ENCODE results near the gene STXBP4.

STXBP4 gene

GRCh38 chr17:54971901-54972300 is 3.3 kb downstream of the STXBP4 start:
- no peak for DNase-seq

GRCh38 chr17:54972406-54973138 is 4.0 kb downstream of the STXBP4 start:
- DNase-seq: no peak

- no peak for DNase-seq
Observed at GRCh38 chr17:54974759-54975158, 6.2 kb downstream of the STXBP4 start.

- no peak for DNase-seq
Observed at GRCh38 chr17:54976316-54976715, 7.8 kb downstream of the STXBP4 start.

GRCh38 chr17:54977744-54978143 is 9.2 kb downstream of the STXBP4 start:
- no peak for DNase-seq

- no peak for DNase-seq
Observed at GRCh38 chr17:54979657-54980056, 11.1 kb downstream of the STXBP4 start.

GRCh38 chr17:54980375-54980774 is 11.8 kb downstream of the STXBP4 start:
- no peak for DNase-seq

GRCh38 chr17:54982399-54982798 is 13.8 kb downstream of the STXBP4 start:
- no peak for DNase-seq

- no peak for DNase-seq
Observed at GRCh38 chr17:54983260-54983659, 14.7 kb downstream of the STXBP4 start.

- no peak for DNase-seq
Observed at GRCh38 chr17:54985476-54985875, 16.9 kb downstream of the STXBP4 start.

GRCh38 chr17:54990118-54990517 is 21.6 kb downstream of the STXBP4 start:
- DNase-seq: no peak

- DNase-seq: no peak
Observed at GRCh38 chr17:54991567-54991966, 23.0 kb downstream of the STXBP4 start.

GRCh38 chr17:54992797-54993639 is 24.5 kb downstream of the STXBP4 start:
- peak; percentile 37 for DNase-seq

- DNase-seq: no peak
Observed at GRCh38 chr17:54996441-54996840, 27.9 kb downstream of the STXBP4 start.

- DNase-seq: no peak
Observed at GRCh38 chr17:55002458-55002857, 33.9 kb downstream of the STXBP4 start.

GRCh38 chr17:55004484-55004883 is 35.9 kb downstream of the STXBP4 start:
- no peak for DNase-seq

- no peak for DNase-seq
Observed at GRCh38 chr17:55005520-55005919, 37.0 kb downstream of the STXBP4 start.

- DNase-seq: no peak
Observed at GRCh38 chr17:55023626-55024025, 55.1 kb downstream of the STXBP4 start.

GRCh38 chr17:55037828-55038227 is 69.3 kb downstream of the STXBP4 start:
- DNase-seq: no peak

- no peak for DNase-seq
Observed at GRCh38 chr17:55038291-55038690, 69.7 kb downstream of the STXBP4 start.

- no peak for DNase-seq
Observed at GRCh38 chr17:55040611-55041010, 72.0 kb downstream of the STXBP4 start.

GRCh38 chr17:55053855-55054254 is 85.3 kb downstream of the STXBP4 start:
- DNase-seq: no peak

GRCh38 chr17:55054429-55054828 is 85.9 kb downstream of the STXBP4 start:
- no peak for DNase-seq

GRCh38 chr17:55056526-55056925 is 88.0 kb downstream of the STXBP4 start:
- peak; percentile 70 for DNase-seq

Measured in NCI-H2029 (cell line).